Measurements from ENCODE around the gene DMTF1. TPM values are rescaled to one million over a fixed set of nuclear protein-coding genes. Genes with fewer than 3 reads are reported as not detected.

DMTF1 gene
- total and polyA plus RNA-seq, 2 of the 8 experiments (the other 6 are each of a cell fraction or from before 2014, with no cell fraction given): 86.0 to 115 TPM

DNA sequence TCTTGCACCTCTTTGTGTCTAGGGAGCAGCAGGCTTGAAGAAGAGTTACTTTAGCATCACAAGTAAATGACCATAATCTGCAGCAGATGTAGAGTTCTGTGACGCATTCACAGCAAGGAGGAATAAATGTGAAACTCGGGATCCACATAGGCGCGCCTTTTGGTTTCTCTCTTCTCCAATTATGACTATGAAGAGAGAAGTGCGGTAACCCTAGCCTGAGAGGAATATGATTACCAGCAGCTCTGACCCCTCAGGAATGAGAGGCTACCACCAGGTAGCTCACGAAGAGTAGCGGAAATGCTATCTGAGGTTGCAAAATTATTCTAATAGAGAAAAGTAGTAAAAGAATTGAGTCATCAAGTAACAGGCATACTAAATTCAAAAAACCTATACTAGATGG, 25.2 kb upstream of the DMTF1 start:
- no peak overlapping the region for H4K91ac ChIP-seq (replicated peaks; ENCODE audit: insufficient read length, low read length)

More for the DNA sequence above, 25.2 kb upstream of the DMTF1 start:
- H4K5ac ChIP-seq (ENCODE audit: insufficient read length, low read depth, low read length): no peak overlapping the region
- H2BK5ac ChIP-seq (ENCODE audit: low read depth, low read length): no peak overlapping the region
- H4K8ac ChIP-seq (ENCODE audit: extremely low read depth, insufficient read depth, low read length): no peak overlapping the region
- no peak overlapping the region for H3K4ac ChIP-seq (replicated peaks; ENCODE audit: insufficient read length, low read depth, low read length)
- no peak overlapping the region for H2BK120ac ChIP-seq (replicated peaks; ENCODE audit: low read depth, low read length)
- ChIA-PET CTCF (ENCODE audit: partially characterized antibody) (interaction anchor here (6.8 kb wide), 1 partner anchor 21 kb away, joined by 58 read pairs; no protein-coding TSS in a partner anchor), POLR2A (ENCODE audit: partially characterized antibody) (interaction anchor here (1.6 kb wide), 1 partner anchor 26 kb away, joined by 4 read pairs; the partner anchor contains the start of gene DMTF1)
- H3K79me1 ChIP-seq (ENCODE audit: low read depth, low read length): no peaks in the 10 kb centered on the region
- no peak overlapping the region for H3K9ac ChIP-seq (replicated peaks in 1 of 4; ENCODE audit: extremely low read depth in 1 of 4, low read depth in 3 of 4, low read length in 3 of 4)
- H2BK15ac ChIP-seq (ENCODE audit: low read length): no peak overlapping the region
- no peaks in the 10 kb centered on the region for H3K27me3 ChIP-seq (replicated peaks in 1 of 4; ENCODE audit: control insufficient read depth in 3 of 4, extremely low read depth in 1 of 4, insufficient read depth in 3 of 4, low read length in 3 of 4)
- no peak overlapping the region for H3K14ac ChIP-seq (ENCODE audit: insufficient read length)
- H3K27ac ChIP-seq (ENCODE audit: low read depth, low read length): no peak overlapping the region
- peaks cover 1 to 14% (median 9%) of the 10 kb centered on the region in 4 experiments; a peak in 6 of 7 replicates for H3K4me1 ChIP-seq (replicated peaks in 1 of 4; ENCODE audit: control insufficient read depth in 3 of 4, insufficient read depth in 4 of 4, low read length in 3 of 4)
- no peak overlapping the region for H2BK20ac ChIP-seq (ENCODE audit: low read length)
- H3K23me2 ChIP-seq (ENCODE audit: low read depth, low read length): no peaks in the 10 kb centered on the region
- no peaks in the 10 kb centered on the region for H4K20me1 ChIP-seq (replicated peaks in 1 of 2; ENCODE audit: control insufficient read depth in 1 of 2, insufficient read depth in 2 of 2, low read length in 2 of 2)
- H3K56ac ChIP-seq (replicated peaks; ENCODE audit: insufficient read length, low read depth, low read length): no peak overlapping the region
- H2BK12ac ChIP-seq (ENCODE audit: low read depth, low read length): no peak overlapping the region
- WGBS, 2 experiments (ENCODE audit: extremely low coverage in 1 of 2, insufficient coverage in 1 of 2, insufficient read length in 1 of 2, insufficient replicate concordance in 2 of 2, low coverage in 1 of 2, low lambda C conversion rate in 2 of 2, missing lambda C conversion rate in 1 of 2): 85% methylated on average over 7 of the region's 7 CpGs; no CpG with 5 or more reads in 1 of the 2 experiments
- H3K36me3 ChIP-seq (ENCODE audit: control insufficient read depth in 2 of 4, insufficient read depth in 4 of 4, low read length in 3 of 4): no peaks in the 10 kb centered on the region
- H3K79me2 ChIP-seq (ENCODE audit: control insufficient read depth in 1 of 2, insufficient read depth in 2 of 2, low read length in 2 of 2): no peaks in the 10 kb centered on the region
- H2AFZ ChIP-seq (ENCODE audit: low read length): no peak overlapping the region
- DNase-seq (ENCODE audit: low read depth in 1 of 2, low spot score in 2 of 2) (no peak), FAIRE-seq (no peak)
- TF ChIP-seq, protein P1, sequence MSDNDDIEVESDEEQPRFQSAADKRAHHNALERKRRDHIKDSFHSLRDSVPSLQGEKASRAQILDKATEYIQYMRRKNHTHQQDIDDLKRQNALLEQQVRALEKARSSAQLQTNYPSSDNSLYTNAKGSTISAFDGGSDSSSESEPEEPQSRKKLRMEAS (IDR thresholded peaks at IDR 0.05): no peak
- TF ChIP-seq, protein P2, sequence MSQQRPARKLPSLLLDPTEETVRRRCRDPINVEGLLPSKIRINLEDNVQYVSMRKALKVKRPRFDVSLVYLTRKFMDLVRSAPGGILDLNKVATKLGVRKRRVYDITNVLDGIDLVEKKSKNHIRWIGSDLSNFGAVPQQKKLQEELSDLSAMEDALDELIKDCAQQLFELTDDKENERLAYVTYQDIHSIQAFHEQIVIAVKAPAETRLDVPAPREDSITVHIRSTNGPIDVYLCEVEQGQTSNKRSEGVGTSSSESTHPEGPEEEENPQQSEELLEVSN (IDR thresholded peaks at IDR 0.05): no peak
- no peak for TF ChIP-seq TAF7 (optimal IDR thresholded peaks at IDR 0.05; ENCODE audit: borderline replicate concordance, low read depth, low read length)
- no peak overlapping the region for H3K18ac ChIP-seq (ENCODE audit: extremely low read depth, low read length)
- no peak overlapping the region for H3K23ac ChIP-seq (ENCODE audit: insufficient read length)
- no peaks in the 10 kb centered on the region for H3K9me3 ChIP-seq (ENCODE audit: insufficient read depth in 2 of 2, low read depth in 1 of 2, low read length in 1 of 2)
- H3K4me3 ChIP-seq (ENCODE audit: extremely low read depth in 1 of 4, insufficient read depth in 2 of 4, low read depth in 3 of 4, low read length in 4 of 4): no peak overlapping the region
- no peak overlapping the region for H2AK5ac ChIP-seq (ENCODE audit: low read depth, low read length)
- H3K4me2 ChIP-seq (ENCODE audit: insufficient read depth in 1 of 2, low read depth in 2 of 2, low read length in 2 of 2): no peak overlapping the region
